NCI-H1930 (cell line): ENCODE results near the gene SLC9A9.

ENCODE experiments used
- DNase-seq, 2 experiments: peaks; one replicate each; lab custom pipeline; 2025; lab: John Stamatoyannopoulos, UW

The SLC9A9 gene

DNA sequence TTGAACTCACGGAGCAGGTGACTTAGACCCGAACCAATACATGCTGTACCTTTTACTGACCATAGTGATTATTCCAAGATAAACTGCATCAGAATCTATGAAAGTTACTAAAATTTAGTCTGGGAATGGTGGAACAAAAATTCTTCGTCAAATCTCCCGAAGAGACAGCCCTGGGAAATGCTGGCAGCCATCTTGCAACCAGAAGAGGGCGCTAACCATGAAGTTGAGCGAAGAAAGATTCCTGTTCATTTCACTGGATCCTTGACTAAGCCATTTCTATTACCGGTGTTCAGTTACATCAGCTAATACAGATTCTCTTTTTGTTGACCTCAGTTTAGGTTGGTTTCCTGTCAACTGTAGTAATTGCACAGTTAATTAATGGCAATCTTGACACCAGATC is 199.6 kb downstream of the SLC9A9 start:
- no peak for DNase-seq

DNA sequence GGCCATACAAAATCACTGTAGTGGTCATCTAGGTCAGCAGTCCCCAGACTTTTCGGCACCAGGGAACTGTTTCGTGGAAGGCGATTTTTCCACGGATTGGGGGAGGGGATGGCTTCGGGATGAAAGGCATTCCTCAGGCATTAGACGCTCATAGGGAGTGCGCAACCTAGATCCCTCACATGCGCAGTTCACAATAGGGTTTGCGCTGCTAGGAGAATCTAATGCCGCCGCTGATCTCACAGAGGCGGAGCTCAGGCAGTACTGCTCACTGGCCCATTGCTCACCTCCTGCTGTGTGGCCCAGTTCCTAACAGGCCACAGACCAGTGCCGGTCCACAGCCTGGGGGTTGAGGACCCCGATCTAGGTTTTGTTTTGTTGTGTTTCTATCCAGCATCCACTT is 200.1 kb downstream of the SLC9A9 start:
- DNase-seq: no peak

DNA sequence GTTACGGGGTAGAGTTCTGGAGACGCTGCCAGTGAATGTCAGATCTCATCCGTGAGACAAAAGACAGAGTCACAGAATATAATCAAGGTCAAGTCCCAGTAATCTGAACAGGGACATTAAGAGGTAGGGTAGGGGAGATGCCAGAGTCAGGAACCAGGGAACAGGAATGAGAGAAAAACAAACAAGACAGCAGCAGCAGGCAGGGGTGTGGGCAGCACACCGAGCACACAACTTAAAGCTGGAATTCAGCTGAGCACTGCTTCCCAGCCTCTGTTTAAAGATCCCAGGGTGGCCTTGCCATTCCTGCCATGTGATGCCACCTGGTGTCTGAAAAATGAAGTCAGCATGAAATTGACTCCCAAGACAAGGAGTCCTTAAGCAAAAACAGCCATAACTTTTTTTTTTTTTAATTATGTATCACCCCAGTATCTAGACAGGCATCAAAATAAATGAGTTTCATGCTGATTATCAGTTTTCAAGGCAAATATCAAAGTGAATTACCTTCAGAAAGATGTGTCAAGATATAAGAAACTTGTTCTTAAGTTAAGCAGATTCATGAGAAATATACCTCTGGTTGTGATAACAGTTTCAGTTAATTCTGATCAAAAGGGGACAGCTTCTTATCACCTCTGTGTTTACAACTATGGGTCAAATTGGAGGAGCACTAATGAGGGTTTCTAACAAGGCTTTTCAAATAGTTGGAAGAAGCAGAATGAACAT is 203.7 kb downstream of the SLC9A9 start:
- DNase-seq: peak in 1 of 2 experiments; percentile 18

DNA sequence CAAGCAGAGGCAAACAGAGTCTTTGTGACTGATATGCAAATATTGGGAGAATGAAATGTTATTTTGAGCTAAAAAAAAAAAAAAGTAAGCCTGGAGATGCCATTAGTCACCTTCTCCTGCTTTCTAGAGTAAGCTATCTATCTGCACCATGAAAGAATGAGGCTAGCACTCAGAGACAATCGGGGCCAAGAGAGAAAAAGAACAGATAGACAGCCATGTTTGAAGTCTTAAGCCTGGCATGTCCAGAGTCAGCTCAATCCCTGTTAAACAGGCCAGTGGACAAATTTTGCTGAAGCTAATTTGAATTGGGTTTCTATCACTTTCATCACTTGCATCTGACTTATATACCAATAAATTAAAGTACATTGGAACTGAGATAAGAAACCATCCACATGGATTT is 204.4 kb downstream of the SLC9A9 start:
- no peak for DNase-seq

DNA sequence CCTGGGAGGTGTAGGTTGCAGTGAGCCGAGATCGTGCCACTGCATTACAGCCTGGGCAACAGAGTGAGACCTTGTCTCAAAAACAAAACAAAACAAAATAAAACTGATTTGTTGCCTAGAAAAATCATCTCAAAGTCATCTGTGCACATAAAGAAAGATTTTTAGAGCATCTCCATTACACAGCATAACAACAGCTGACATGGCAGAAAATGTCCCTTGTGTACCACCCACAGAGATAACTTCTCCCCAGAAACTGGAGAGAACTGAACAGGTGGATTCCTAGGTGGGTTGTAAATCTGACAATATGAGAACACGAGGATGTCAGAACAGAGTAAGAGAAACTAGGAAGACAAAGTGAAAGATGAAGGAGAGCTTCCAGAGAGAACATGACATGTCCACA is 207.5 kb downstream of the SLC9A9 start:
- no peak for DNase-seq

DNA sequence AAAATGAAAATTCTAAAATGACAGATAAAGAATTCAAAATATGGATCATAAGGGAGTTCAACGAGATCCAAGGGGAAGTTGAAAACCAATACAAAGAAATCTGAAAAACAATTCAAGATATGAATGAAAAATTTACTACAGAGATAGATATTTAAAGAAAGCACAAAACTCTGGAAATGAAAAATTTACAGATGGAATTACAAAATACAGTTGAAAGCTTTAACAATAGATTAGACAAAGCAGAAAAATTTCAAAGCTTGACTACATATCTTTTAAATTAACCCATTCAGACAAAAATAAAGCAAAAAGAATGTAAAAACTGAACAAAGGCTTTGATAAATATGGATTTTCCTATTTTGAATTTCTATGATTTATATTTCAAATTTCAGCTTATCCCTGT is 211.1 kb downstream of the SLC9A9 start:
- DNase-seq: no peak

DNA sequence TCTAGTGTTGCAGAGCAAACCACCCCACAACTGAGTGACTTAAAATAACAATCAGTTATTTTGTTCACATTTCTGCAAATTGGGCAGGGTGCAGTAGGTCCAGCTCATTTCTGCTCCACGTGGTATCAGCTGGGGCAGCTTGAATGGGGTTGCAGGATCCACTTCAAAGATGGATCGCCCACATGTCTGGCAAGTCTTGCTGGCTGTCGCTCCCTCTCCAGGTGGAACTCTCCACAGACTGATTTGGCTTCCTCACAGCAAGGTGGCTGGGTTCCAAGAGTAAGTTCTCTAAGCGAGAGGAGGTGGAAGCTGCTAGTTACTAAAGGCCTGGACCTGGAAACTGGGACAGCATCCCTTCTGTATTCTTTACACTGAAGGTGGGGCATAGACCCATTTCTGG is 213.3 kb downstream of the SLC9A9 start:
- no peak for DNase-seq

DNA sequence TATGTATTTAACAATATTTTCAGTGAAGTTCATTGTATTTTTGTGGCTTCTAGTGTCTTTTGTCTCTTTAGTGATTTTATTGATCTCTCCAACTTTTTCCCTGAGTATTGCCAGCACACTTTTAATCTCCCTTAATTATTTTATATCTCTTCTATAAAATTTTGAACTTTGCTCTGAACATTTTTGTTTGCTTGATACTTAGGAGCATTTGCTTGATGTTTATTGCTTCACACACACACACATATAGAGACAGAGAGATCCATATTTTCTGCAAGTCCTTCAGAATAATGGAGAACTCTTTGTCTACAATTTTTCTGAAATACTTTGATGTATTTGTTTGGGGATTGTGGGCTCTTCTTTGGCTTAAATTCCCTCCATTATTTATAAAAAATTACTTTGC is 213.8 kb downstream of the SLC9A9 start:
- DNase-seq: no peak

DNA sequence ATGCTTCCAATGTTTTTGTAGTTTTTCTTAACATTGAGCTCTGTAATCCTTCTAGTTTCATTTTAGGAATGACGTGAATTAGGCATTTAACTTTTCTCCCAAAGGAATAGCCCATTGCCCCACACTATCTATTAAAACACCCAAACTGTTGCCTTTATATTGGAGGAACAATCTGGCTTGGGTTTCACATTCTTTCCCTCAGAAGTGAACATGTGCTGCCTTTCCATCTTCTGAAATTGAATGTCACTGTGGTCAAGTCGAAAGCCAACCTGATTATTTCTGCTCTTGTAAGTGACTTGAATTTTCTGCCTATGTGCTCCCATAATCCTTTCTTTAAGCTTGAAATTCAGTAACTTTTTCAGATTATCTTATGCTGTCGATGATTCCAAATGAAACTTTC is 214.5 kb downstream of the SLC9A9 start:
- DNase-seq: no peak

DNA sequence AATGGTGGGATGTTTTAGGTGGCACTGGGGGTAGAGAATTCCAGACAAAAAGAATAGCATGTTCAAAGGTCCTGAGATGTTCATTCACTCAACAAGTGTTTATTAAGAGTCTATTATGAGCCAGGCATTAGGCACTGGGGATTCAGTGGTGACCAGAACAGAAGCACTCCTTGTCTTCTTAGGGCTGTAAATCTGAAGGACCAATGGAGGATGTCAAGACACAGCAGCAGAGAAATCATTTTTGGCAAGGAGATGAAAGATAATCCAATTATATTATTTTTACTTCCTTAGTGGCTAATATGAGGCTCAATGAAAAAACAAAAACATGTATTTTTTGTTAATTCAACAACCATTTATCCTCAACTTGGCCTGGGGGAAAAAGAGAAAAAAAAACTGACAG is 218.5 kb downstream of the SLC9A9 start:
- no peak for DNase-seq

DNA sequence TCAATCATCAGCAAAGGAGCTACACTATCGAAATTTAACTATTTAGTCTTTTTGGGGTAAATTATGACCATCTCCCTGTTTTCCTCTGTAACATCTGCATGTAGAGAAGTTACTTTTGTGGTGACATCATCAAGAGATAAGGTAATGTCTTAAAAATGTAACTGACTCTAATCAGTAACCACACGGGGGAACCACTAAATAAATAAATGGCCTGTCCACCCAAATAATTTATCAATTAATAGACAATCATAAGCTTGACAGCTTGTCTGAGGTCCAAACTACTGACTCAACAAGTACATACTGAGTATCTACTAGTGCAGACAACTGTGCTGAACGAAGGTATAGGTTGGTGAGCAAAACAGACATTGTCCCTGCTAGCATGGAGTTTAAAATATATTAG is 219.3 kb downstream of the SLC9A9 start:
- DNase-seq: no peak

DNA sequence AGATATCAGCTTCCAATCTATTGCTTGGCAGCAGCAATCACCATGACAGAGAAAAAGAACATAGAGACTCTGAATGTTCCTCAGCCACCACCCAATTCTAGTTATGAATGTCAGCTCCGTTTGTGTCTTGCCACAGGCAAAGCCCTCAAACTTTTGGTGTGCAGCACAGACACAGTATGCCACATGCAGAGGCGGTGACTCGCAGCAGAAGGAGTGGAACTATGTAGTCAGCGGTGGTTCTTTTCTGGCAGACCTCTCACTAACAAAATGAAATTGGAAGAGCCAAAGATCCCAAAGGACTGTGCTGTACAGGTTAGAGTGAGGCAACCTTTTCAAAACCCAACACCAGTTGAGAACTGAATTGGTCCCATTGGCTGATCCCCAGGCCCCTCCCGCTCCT is 220.9 kb downstream of the SLC9A9 start:
- DNase-seq: no peak

DNA sequence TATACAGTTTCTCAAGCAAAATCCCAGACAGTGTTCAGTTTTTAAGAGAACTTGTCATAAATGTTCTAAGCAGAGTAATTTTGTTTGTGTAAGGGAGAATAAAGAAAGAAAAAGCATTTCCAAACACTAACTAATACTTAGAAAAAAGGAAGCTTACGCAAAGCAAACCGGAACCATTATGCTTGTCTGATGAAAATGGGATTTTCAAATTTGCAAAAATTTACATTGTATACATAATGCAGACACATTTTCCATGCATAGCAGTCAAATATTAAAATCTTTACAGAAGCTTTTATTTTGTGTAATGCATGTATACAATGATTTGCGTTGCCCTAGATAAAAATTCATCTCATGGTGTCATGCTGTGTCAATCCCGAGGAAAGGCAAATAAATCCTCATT is 229.0 kb downstream of the SLC9A9 start:
- no peak for DNase-seq

DNA sequence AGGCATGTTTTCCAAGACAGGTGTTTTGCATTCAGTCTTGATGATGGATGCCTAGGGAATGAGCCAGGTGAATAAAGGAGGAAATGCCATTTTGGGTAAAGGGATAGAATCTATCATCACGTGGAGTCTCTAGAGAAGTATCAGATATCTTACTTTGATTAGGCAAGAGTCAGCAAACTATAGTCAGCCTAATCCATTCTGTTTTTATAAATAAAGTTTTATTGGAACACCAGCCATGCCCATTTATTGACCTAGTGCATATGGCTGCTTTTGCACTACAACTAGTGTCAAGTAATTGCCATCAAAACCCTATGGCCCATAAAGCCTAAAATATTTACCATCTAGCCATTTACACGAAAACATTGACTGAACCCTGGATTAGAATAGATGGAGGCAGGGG is 231.2 kb downstream of the SLC9A9 start:
- DNase-seq: no peak

DNA sequence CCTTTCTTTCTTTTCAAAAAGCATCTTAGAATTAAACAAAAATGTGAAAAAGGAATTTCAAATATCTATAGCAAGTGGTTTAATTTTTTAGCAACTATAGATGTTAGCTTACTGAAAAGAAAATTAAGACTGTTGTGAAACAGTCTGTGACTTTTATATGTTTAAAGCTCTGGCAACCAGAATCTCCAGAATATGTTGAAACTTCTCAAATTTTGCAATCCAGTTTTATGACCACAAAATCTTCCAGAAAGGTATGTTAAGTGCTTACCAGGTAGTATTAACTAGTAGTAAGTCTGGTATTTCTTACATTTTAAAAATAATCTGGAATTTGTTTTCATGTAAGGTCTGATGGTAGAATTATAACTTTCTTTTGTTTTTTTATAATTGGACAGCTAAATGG is 235.0 kb downstream of the SLC9A9 start:
- no peak for DNase-seq

DNA sequence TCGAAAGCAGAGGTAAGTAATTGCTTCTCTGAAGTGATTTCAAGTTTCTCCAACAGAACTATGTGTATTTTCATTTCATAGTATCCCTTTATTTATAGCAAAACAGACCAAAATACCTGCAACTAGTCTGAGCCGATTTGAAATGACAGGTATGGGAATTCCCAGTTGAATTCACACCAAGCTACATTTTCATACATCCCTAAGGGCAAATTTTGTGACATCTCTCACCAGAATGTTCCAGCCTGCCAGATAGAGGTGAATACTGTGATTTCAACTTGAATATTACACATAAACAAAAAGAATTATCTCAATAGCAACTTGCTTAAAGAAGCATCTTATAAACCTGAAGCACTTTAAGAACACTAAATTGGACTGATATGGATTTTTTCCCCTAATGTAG is 235.7 kb downstream of the SLC9A9 start:
- DNase-seq: no peak

DNA sequence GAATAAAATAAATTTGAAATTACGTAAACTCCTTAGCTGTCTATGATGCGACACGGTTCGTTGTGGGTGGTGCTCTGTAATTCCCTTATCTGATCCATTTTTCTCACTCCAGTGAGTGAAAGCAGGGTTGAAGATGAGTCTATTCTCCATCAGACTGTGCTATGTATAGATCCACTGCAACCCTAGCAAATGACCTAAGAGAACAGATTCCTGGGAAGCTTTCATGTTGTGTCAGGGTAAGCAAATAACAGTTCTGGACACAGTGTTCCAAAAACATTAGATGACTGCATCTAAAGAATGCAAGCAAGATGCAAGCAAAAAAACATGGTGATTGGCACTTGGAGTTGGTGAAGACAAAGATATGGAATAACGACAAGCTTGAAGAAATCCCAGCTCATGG is 239.3 kb downstream of the SLC9A9 start:
- no peak for DNase-seq

DNA sequence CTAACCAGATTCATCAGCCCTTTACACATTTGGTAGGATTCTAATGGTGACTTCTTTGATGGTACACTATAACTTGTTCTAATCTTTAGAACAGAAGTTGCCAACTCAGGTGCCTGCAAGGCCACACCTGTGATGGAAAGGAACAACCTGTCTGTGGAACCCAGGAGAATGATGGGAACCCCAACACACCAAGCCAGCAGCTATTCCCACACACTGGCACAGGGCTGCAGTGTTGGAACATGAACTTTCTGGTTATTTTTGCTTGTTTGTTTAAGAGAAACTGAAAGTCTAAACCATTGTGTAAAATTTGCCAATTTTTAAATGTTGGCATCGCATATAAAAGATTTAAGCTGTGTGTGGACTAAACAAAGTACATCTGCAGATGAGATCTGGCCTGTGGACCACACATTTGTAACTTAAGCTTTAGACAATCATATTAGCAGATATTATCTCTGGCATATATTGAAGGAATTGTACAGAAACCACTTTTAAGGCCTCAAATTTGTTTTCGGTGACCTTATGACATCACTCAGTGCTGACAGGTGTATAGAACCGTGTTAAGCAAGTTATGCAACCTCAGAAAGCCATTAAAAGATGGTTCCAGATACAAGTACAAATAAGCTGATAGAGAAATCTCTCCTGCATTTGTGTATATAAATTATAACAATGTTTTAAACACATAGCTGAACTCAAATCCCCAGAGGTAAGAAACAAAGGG is 242.9 kb downstream of the SLC9A9 start:
- no peak for DNase-seq

DNA sequence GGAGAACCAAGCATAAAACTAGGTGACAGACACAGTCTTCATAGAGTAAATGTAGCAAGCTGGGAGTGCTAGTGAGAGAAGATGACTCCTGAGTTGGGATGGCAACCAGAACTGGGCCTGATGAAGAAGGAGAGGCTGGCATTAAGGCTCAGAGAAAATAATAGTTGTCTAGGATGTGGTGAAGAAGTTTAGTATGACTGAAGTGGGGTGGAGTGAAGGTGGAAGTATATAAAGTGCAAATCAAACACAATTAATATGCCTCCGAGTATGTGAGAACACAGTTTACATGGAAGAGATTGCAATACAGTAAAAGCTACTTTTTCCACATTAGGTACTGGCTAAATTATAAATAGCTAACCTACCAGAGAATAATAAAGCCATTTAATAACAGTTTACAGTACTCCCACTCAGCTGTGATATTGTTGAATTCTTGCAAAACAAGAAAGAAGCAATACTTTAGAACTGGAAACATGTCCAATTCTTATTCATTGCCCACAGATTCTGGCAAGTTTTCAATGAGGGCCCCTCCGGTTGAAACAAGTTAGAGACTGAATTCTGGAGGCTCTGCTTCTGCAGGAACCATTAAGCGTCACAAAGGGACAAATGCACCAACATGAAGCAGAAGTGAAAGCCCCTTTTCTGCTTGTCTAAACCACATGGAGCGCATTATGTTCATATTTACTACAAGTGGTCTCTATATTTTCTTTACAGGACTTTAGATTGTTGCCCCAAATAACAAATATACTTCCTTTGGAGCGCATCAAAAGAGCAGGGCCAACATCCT is 243.7 kb downstream of the SLC9A9 start:
- no peak for DNase-seq

DNA sequence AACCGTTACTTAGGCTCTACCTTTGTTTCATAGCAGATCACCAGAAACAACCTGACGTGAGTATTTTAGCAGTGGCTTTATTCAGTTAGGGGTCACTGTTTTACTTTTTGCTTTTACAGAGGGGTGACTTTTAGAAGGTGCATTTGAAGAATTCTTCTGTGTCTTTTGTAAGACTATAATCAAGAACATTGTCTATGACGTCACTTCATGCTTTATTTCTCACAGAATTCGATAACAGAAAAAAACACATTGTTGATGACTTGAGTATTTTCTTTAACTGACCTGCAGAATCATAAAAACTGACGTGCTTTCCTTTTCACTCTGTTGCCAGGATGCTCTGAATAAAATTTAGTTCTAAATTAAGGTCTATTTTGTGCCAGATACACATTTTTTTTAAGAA is 244.5 kb downstream of the SLC9A9 start:
- no peak for DNase-seq

DNA sequence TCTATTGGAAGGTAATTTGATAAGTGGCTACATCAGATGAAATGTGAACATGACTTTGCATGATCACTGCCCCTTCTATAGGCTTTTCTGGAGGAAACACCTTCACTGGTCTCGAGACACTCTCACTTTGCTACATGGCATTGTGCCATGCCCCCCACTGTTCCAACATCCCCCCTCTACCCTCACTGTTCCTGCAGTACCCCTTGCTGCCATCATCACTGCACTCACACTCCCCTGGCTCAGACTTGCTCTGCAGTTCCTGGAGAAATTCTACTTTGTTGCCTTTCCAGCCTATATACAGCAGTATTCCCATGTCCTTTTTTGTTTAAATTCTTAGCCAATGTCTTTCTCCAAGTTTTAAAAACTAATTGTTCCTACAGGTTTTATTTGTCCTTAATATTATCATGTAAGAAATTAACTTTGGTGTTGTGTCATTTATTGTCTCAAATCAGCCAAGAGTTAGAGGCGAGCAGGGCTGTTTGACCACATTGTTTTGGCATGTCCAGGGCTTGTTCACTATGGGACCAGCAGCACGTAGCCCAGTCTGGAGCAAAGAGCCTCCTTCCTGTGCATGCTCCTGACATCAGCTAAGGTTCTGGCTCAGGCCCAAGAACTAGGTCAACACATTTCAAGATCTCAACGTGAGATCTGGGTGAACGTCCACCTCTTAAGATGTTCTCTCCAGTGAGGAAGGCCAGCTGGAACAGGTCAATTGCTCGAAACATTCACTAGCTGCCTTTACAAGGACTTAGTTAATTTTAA is 246.4 kb downstream of the SLC9A9 start:
- no peak for DNase-seq
